ENCODE data around the gene PFKFB4.

Gene PFKFB4

DNA sequence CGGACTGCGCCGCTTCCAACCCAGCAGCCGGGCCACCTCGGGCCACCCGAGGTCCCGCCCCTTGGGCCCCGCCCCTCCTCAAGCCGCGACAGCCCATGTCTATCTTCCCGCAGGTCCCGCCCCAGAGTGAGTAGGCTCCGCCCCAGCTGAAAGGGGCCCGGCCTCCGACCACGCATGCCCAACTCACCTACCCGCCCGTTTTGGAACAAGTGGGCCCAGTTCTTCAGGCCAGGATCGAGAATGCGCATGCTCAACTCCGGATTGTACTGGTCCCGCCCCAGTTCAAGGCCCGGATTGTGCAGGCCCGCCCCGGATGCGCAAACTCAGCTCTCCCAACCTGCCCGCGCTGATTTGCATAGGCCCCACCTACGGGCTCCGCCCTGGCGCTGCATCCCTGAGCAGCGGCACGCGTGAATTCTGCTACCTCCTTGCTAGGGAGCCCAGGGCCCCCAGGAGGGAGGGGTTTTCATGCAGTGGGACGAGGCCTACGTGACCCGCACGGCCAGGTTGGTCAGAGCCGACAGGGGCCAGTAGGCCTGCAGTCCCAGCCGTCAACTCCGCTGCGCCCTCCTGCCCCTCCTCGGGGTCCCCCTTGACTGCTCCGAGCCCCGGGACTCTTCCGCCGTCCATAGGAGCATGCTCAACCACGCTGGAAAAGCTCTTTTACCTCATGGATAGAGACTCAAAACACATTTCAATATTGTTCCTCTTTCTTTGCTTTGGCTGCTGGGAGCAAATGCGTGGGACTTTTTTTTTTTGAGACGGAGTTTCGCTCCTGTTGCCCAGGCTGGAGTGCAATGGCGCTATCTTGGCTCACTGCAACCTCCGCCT is at the start of gene PFKFB4:
PFKFB4 (minus strand) TSS at position 8 of the 831 bp plus-strand sequence. CDS start 26 bp downstream, outside the sequence.
- DNase-seq, result peak; percentile 95

DNA sequence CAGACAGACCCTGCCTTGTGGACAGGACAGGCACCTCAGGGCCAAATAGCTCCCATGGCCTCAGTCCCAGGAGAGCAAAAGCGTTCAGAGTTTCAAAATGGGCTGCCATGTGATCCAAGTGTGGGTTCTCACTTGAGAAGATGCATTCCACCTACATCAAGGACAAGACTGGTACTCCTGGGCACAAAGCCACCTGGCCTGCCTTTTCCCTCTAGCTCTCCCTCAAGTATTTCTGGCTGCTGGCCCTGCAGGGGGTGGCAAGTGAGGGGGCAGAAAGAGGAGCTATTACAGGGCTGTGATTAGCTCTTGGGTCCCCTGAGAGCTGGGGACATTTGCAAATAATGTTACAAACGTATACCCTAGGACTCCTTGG is 45.0 kb upstream of the PFKFB4 start:
- DNase-seq, result no peak

DNA sequence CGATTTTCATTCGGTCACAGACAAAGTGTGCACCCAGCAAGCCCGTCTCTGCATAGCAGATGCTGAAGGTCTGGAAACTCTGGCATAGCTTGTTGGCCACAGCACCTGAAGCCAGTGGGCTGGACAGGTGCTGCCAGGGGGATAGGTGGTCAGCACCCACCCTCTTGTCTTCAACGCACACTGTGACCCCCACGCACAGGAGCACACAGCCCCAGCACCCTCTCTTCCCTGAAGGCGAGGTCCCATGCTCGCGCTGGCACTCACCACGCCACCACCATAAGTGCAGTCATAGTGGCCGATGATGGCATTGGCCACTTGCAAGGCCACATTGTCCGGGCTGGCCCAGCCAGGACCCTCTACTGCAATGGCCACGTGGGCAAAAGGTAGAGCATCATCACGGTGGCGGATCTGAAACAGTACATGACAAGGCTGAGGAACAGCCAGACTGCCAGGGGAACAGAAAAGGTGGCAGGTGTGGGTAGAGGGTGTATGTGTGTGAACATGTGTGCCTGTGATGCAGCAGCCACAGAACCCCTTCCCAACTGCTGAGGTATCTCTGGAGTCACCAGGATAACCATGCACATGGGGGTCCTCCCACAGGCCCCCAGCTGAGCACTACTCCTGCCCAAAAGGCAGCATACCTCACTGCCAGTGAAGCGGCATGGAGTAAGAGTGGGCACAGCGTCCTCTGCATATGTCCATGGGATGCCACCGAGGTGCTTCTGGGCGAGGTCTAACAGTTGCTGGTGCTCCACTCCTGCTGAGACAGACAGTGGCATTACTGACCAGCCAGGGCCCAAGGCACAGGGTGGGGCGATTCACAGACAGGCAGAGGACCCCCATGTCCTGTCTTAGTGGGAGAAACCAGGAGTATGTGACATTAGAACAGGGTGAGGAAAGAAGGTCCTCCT is 44.4 kb upstream of the PFKFB4 start:
- no peak for DNase-seq

DNA sequence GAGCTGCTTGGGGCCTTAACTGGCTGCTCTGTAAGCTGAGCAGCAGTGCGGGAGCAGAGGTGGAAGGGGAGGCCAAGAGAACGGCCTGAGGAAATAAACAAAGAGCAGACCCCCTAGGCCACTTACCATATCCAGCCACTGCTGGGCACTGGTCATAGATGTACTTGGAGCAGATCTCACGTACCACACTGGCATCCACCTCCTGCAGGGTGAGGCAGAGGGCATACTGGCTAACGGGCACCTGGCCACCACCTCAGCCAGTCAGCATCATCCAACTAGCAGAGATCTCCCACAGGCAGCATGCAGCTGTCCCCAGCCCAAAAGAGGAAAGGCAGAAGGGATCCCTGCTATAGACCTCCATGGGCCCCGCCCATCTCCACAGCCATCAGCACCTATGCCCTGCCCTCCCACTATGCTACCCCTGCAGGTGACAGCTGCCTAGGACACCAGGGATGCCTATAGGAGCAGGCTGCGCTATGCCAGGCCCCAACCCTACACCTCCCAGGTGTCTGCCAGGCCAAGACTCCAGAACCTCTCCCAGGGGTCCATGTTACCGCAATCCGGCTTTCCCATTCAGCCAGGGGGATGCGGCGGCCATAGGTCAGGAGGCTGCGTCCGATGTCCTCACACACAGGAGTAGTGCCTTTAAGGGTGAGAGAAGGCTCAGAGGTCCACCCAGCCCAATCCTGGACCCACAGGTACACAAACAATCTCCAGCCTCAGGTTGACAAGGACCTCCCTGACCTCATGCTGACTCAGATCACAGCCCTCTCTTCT is 43.1 kb upstream of the PFKFB4 start:
- no peak for DNase-seq

DNA sequence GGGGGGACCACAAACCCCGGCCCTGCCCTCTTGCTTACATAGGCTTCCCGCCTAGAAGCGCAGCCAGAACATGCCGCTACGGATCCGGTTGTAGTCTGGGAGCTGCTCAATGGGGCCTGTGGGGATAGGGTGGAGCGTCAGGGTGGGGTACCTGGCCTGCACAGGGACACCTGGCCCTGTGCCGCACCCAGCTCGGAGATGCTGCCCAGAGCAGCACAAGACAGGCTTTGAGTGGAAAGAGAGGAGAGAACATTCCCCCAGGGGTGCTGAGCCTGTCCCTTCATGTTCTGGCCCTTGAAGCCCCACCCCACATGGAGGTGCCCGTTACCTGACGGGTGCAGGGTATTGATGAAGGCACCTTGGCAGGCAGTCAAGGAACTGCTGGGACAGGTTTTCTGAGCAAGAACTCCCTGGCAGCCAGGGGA is 42.5 kb upstream of the PFKFB4 start:
- no peak for DNase-seq

DNA sequence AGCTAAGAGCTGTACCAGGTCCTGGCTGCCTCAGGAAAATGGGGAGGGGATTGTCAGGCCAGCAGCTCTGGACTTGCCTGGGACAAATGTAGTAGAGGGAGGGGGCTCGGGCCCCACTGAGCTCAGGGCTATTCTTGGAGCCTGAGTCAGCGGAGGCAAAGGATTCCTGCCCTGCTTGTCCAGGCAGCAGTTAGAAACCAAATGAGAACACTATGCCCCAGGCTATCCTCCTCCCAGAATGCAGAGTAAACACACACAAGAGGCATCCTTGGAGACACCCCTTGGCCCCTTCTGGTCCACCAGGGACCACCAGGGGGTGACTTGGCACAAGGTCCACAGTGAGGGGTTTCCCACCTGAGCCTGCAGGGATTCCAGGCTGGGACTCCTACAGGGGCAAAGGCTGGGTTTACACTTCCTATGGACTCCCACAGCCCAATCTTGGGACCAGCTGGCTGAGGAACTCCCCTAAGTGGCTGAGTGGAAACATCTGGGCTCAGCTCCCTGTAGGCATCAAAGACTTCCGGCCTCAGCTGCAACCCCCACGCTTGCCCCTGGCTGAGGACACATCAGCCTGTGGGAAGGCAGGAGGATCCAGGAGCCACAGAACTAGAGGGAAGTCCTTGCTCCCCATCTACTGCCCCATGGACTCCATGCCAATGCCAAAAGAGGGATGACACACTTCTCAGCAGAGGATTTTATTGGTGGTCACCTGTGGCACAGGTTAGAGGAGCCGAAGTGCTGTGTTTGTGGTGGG is 41.9 kb upstream of the PFKFB4 start:
- DNase-seq, result no peak

DNA sequence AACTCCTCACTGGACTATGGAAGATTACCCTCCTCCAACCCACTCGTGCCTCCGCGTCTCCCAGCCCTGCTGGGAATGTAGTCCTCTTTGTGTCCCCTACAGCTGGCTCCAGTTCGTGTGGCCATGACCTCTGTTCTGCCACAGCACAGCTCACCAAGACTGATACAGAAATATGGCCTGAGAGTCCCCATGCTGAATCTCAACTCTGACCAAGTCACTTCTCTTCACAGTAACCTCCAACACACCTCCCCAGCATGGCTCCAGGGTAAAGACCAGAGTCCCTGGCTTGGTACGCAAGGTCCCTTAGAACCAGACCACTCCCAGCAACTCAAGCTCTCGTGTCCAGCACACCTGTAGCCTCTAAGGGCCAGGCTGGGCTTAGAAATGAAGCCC is 40.8 kb upstream of the PFKFB4 start:
- no peak for DNase-seq

DNA sequence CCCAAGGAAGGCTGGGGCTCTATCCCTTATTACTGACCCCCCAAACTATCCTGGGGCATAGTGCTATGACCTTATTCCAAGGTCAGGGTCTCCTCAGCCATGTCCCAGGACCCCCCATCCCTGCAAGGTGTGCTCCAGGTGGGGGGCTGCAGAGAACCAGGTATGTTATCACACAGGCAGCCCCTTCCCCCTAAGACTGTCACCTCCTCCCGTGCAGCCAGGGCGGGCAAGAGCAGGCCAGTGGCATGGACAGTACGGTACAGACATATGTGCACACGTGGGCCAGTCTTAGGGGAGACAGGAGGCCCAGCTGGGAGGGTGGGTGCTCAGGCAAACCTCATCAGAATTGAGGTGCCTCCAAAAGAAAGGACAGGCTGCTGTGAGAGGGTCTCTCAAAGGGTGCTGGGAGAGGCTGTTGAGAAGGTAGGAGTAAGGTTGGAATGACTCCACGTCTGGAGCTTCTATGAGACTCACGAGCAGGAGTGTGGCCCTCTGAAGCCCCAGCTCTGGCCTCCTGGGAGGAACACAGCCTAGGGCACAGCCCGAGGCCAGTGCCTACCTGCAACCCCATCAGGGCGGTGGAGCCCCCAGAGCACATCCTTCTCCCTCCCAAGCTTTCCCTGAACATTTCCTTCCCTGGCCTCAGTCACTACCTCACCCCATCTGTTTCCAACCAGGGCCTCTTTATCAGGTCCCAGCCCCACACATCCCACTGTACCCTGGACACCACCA is 40.2 kb upstream of the PFKFB4 start:
- no peak for DNase-seq

DNA sequence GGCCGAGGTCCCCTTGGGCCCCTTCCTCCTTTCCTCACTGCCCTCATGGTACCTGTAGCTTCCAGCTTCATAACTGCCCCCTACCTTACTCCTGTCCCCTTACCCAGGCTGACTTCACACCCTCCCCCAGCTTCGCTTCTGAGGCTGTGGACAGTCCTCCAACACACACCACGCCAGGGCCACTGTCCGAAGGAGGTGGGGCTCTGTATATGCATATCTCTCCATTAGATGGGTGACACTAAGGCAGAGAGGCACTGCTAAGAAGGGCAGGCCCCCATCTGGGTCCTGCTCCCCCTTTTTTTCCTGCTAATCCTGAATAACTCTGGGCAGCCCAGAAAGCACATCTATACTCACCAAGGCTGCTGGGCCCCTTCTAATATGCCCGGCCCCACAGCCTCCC is 39.6 kb upstream of the PFKFB4 start:
- no peak for DNase-seq

DNA sequence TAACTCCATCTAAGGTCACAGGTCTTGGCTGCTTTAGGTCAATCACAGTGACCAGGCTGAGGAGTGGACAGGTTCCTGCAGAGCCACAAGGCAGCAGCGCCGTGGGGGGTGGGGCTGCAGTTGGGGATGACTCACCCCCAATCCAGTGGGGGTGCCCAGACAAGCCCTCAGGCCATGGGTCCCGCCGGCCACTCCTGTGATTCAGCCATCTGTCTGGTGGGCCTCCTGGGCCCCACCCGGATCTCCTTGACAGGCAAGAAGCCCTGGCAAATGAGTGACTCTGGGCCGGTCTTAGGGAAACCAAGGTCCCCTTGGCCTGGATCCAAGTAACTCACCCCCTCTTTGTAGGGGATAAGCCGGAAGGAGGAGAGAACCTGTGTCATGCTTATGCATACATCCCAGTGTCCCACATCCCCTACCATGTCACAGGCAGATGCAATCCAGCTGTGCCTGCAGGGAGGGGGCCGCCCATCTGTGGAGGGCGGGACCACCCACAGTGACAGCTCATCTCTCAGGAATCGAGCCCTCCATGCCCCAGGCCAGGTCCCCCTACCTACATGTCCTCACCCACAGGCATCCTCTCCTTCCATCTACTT is 39.0 kb upstream of the PFKFB4 start:
- no peak for DNase-seq

DNA sequence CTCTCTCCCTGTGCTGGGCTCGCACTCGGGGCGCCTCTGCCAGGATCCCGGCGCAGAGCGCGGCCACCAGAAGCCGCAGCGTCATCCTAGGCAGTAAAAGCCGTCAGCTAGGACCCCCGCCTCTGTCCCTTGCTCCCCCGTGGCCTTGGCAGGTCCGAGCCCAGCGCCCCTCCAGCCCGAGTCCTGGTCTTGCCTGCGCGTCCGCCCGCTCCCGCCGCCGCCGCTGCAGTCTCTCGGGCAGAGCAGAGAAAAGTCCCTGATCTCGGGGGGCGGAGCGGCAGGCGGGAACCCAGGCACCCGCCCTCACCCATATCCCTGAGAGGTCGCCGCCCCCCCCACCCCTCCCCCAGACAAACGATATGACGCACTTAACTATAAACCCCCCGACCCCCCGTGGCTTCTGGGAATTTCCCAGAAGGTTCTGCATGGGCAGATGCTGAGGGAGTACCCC is 38.5 kb upstream of the PFKFB4 start, which contains the start of gene COL7A1:
COL7A1 (minus strand) TSS at position 255 of the 451 bp plus-strand sequence; CDS start at position 85, 170 bp downstream.
- DNase-seq, result no peak

DNA sequence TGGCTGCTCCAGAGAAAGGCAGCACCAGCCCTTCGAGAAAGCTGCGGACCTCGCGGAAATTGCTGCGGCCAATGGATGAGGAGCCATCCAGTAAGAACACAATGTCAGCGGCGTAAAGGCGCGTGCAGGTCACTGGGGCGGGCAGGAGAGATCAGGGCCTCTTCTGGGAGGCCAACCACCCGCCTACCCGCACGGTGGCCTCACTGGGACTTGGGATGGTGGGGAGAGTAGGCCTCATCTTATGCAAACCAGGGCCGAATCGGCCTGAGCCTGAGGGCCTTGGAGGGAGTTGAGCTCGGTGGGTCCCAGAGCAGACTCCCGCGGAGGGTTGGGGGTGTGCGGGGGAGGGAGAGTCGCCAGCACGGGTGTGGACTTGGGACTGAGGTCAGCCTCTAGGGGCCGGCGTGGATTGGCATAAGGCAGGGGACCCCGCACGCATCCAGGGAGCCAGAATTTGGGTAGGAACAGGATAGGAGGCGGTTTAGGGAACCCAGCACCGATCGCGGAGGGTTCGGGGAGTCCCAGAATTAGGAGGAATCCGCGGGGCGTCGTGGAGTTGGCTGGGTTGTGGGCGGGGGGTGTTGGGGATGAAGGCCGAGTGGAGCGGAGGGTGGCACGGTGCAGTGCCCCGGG is 37.9 kb upstream of the PFKFB4 start:
- no peak for DNase-seq

DNA sequence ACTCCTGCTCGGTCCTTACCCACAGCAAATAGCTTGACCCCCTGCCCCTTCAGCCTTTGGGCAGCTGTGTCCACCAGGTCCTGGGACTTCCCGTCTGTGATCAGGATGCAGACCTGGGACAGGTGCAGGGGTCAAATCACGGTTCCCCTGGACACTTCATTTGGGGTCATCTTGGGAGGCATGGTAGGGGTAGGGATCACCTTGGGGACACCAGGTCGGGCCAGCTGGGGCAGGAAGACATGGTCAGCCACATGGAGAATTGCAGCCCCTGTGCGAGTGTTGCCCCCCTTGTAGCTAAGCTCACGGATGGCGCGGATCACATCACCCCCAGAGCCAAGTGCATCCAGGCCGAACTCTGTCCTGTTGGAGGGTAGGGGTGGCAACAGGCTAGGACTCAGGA is 36.7 kb upstream of the PFKFB4 start:
- DNase-seq, result no peak

DNA sequence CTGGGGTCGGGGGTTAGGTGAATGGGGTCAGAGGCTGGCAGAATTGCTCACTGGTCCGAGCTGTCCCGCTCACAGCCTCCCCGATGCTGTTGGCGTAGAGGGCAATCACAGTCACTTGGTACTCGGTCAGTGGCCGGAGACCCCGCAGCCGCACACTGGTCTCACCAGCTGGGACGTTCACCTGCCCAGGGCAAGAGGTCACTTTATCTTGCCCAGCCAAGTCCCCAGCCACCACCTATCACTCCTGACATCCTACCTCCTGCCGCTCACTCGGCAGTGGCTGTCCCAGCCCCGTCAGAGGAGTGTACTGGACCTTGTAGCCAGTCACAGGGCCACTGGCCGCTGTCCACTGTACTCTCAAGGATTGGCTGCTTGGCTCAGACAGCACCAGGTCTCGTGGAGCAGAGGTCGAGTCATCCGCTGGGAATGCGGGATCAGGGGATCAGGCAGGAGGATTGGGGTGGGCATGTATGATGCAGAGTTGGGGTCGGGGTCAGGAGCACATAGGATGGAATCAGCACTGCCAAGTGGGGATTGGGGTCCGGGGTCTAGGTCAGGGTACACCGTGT is 36.0 kb upstream of the PFKFB4 start:
- DNase-seq, result no peak

DNA sequence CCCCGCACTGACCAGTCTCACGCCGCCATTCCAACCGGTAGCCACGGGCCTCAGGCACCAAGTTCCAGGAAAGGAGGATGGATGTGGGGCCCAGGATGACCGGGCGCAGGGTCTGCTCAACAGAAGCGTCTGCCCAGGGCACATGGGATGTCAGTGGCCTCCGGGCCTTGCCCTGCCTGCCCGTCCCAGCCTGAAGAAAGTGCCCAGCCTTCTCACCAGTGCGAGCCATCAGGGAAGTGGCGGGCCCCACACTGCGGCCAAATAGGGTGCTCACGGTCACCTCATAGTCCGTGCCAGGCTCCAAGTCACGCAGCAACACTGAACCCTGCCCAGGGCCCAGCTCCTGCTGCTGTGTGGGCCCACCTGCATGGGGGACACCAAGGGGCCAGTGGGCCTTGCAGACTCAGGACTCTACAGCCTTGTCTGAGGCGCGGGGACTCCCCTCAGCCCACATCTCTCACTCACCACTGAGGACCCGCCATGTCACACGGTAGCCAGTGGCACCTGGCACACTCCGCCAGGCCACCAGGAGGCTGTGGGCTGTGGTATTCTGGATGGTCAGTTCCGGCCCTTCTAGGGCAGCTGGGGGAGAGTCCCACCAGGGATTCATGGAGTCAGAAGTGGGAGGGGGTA is 35.4 kb upstream of the PFKFB4 start:
- no peak for DNase-seq

DNA sequence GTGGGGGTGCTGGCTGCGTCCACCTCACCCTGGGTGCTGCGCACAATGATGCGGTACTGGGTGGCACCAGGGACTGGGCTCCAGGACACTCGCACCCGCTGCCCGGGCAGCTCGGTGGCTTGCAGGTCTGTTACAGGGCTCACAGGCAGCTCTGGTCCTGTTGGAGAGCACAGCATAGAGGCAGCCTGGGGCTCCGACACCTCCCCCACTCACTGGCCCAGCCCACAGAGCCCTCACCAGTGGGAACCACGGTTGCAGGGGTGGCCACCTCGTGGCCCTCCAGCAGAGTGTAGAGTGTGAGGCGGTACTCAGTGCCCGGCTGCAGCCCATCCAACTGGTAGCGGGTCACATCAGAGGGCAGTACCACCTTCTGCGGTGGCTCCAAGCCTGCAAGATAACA is 34.8 kb upstream of the PFKFB4 start:
- no peak for DNase-seq

DNA sequence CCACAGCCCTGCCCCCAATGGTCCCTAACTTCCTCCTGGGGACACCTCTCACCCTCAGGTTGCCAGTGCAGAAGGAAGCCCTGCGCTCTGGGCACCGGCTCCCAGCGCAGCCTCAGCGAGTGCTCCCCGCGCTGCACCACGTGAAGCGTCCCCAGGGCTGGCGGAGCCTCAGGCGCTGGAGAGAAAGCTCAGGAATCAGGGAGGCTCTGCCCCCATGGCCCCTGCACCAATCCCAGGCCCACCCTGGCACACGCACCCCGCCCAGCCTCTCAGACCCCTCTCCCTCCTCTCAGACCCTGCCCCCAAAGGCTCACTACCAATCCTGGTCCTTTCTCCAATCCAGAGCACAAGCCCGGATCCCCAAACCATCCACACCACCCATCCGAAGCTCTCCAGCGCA is 31.6 kb upstream of the PFKFB4 start:
- DNase-seq, result no peak

DNA sequence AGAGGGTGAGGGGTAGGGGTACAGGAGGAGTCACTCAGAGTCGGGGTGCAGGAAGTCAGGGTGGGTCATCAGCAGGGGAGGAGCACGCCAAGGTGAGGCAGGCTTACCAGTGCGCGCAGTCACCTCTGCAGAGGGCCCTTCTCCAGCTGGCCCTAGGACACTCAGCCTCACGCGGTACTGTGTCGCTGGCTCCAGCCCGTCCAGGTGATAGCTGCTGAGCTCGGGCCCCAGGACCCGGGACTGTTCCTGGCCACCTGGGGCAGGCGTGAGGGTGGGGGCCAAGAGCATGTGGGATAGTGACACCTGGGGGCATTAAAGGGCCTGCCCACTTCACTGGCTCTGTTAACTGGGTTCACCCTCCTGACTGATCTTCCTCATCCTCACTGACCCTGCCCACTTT is 31.1 kb upstream of the PFKFB4 start:
- DNase-seq, result no peak

DNA sequence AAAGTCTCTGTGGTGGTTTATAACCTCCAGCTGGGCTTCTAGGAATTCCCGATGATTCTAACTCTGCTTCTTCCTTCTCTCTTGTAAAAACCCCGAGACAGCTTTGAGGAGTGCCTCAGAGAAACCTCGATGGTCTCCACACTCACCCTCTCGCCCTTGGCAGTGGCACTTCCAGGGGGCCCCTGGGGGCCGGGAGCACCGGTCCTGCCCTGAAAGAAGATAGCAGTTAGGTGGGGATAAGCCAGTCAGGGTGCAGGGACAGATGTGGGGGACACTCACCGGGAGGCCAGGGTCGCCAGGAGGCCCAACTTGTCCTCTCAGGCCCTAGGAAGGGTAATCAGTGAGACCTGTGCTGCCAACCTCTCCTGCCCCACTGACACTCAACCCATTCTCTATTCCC is 28.8 kb upstream of the PFKFB4 start:
- no peak for DNase-seq

DNA sequence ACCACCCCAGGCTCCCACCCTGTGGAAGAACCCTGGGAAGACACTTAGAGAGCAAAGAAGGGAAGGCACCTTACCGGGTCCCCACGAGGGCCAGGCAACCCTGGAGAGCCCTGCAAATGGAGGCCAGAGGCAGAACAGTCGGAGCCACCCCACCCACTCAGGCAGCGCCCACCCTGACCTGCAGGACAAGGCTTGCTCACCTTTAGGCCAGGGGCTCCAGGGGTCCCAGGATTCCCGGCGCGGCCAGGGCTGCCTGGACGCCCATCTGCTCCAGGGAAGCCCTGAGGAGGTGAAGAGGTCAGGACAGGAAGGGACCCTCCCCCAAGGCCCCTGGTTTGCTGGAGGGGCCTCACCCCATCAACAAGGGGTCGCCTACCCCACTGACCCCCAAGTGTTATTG is 28.2 kb upstream of the PFKFB4 start:
- no peak for DNase-seq
